NT2/D1 (cell line): Measurements from ENCODE around the gene SLC7A9.

Experiments used
- YY1 ChIP-seq: IDR thresholded peaks from 2 replicates; pipeline ENCODE4 v1.6.1; 2011; ENCODE audit not compliant: insufficient read length, insufficient read depth
- ZNF274 ChIP-seq: IDR thresholded peaks from 2 replicates; pipeline ENCODE4 v1.6.1; 2011; ENCODE audit warnings: mild to moderate bottlenecking, low read depth, low read length

DNA sequence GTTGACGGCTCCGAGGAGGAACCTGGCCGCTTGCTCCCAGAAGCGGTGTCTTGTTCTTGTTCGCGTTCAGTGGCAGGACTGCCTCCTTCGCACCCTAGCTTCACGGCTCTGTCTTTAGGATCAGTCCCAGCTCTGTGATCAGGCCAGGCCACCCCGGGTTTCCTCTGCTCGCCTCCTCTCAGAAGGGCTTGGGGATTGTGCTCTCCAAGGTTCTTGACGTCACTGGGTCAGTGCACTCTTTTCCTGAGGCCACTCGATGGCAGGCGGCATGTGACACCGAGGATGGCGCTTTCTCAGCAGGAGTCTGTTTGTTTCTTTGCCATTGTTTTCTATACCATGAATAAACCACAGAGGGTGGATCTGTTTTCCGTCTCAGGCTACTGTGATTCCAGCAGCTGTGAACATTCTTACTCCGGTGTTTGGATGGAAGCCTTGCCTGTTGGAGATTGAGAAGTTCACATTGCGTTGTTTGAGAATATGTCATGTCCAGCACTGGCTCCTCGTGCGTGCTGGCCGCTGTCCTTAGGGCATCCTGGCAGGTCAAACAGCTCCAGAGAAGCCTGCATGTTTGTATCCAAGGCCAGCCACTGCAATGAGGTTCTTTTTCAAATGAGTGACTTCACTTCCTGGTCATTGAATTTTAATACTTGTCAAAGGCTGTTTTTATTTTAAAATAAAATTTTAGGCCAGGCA lies 44.5 kb downstream of the SLC7A9 start:
- no peak for TF ChIP-seq ZNF274
- TF ChIP-seq YY1: no peak
